GM21825 (cell line): ENCODE measurements around the gene FGF1.

Experiments used
- ATAC-seq: cut with Tn5 transposase; IDR thresholded peaks from one replicate; pipeline ENCODE4 v1.9.1; 2021; ENCODE audit warnings: mild to moderate bottlenecking, moderate library complexity; ENCODE audit not compliant: unreplicated experiment

The FGF1 gene

GRCh38 chr5:142615948-142616347 lies 69.9 kb downstream of the FGF1 start:
- ATAC-seq = no peak

DNA sequence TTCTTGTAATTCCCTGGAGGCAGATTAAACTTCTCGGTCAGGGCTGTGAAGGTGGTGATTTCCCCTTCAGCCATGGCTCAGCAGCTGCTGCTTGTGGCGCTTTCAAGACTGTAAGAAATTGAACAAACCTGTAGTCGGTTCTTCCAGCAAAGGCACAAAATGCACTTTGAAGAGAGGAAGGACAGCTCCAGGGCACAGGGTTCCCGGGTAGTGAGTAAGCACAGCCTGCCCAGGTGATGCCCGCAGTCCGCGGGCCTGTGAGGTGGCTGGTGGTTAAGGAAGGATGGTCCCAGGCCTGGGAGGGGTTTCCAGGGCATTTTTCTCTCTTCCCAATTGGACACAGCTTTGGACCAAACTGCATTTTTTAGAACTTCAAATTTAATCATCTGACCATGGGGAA lies 71.8 kb downstream of the FGF1 start:
- ATAC-seq = no peak

- no peak for ATAC-seq
Observed at GRCh38 chr5:142613271-142613671, 72.6 kb downstream of the FGF1 start.

GRCh38 chr5:142612494-142613270 lies 73.2 kb downstream of the FGF1 start:
- no peak for ATAC-seq

GRCh38 chr5:142611154-142611553 lies 74.7 kb downstream of the FGF1 start:
- peak; percentile 63 for ATAC-seq

DNA sequence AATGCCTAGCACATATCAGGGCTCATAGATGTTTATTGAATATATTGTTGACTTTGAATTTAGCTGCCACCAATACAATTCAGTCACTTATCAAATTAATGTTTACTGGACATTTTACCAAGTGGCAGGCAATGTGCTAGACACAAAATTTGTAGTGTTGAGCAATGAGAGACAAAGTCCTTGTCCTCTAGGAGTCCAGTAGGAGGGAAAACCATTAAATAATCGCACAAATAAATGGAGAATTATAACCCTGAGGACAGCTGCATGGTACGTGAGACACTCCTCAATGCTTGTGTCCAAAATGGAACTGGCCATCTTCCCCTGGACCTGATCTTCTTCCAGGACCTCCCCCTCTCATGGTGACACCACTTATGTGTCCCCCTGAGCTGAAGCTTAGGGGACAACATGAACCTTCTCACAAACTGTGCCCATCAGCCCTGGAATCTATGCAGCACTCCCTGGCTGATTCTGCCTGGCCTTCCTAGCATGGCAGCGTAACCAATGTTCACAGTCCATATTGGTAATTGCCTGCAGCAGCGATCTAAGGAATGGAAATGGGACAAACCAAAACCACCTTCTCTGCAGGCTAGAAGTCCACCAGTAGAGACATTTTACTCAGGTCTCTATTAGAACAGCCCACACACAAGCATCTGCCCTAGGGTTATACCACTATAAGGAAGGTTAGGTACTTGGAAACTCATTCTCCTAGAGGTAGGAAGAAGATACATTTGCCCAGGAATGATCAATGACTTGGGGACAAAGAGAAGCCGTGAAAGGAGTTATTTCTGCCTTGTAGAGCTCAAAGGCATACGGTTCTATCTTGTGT lies 75.5 kb downstream of the FGF1 start:
- ATAC-seq = no peak

- no peak for ATAC-seq
Observed at GRCh38 chr5:142609142-142609541, 76.7 kb downstream of the FGF1 start.

- ATAC-seq = no peak
Observed at GRCh38 chr5:142608081-142608480, 77.8 kb downstream of the FGF1 start.

- ATAC-seq = no peak
Observed at GRCh38 chr5:142605611-142606010, 80.3 kb downstream of the FGF1 start.

DNA sequence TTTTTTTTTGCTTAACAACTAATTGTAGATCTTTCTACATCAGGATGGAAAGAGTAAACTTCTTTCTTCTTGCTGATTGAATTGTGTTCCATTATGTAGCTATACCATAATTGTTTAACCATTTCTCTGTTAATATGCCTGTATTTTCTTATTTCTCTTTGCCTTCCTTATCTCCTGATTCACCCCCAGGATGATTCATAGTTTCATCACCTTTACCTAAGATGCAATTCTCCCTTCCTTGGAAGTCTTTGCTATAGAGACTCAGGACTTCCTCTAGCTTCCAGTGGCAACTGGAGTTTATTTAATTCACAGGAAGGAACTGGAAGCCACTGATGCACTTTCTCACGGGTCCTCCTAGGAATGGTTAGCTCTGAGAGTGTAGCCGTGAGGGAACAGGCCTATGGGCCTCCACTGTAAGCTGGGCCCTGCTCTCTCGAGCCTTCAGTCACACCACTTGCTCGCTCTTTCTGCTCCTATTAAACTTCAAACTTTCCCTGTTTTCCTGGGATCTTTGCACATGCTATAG lies 83.1 kb downstream of the FGF1 start:
- no peak for ATAC-seq

- no peak for ATAC-seq
Observed at GRCh38 chr5:142601432-142601831, 84.5 kb downstream of the FGF1 start.

DNA sequence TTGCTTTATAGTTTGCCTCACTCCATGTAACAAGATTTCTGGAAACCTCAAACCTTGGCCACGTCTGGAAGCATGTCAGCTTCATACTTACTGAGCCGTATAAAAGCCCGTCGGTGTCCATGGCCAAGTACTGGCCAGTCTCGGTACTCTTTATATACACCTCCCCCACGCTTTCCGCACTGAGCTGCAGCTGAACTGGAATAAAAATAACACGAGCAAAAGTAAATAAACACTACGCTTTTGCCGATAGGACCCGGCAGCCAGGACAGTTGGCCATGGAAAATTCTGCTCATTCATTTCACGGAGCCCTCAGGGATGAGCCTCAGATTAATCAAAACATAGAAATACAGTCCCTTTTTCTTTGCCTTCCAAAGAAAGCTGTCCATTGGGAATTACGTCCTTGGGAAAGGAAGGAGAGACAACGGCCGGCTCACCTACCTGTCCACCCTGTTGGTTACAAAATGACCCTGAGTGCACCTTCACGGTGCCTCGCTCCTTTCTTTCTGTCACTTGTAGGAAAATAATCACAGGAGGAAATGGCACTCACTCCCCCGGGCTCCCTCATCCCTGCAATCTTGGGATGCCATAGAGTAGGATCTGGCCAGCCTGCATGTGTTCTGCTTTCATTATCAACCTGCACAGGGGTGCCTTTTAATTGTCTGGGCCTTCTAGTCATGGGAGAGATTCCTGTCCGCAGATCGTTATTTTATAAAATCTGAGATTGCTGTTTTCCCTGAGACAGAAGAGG lies 85.1 kb downstream of the FGF1 start:
- ATAC-seq = no peak

- ATAC-seq = no peak
Observed at GRCh38 chr5:142600092-142600491, 85.8 kb downstream of the FGF1 start.

GRCh38 chr5:142598338-142598700 lies 87.6 kb downstream of the FGF1 start:
- no peak for ATAC-seq

GRCh38 chr5:142597546-142598337 lies 88.1 kb downstream of the FGF1 start:
- no peak for ATAC-seq

DNA sequence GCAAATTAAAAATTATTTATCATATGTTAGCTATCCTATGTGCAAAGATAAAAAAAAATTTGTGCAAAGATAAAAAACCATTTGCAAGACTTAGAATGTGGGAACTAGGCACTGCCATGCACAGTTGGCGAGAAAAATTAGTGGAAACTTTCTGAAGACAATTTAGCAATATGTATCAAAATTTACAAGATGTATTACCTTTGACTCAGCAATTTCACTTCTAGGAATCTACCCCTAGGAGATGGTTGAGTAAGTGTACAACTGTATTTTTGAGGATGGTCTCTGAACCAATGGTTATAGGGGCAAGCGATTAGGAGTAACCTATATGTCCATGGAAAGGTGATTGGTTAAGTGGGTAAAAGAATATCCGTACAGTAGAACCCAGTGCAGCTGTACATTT lies 88.9 kb downstream of the FGF1 start:
- ATAC-seq = no peak

GRCh38 chr5:142592365-142592764 lies 93.5 kb downstream of the FGF1 start:
- ATAC-seq = no peak

DNA sequence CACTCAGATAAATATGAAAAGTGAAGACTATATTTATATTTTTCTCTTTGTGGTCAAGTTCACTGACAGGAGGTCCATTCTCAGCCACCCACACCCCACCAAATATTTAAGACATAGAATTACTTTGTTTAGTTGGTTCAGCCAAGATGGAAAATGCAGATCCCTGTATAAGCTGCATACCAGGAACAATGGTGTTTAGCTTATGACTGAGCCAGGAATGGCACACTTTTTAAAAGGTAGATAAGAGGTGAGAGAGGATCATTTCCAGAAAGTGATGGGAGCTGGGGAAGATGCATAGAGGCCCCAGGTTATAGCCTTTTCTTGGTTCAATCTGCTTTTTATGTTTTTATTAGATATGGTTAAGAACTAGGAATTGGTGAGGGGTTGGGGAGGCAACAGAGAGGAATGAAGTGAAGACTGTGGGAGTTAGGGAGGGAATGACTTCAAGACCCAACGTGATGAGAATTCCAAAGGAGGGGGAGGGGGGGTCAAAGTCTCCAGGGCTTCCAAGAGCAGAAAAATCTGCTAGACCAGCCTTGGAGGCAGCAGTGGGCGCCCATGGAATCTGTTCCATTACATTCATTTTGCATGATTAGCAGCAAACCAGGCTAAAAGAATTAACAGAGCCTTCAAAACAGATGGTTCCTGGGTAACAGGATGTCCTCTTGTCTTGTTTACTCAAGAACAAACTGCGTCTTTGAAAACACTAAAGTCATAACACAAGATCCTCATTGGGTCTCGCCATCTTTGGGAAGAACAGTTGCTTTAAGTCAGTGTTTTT lies 95.2 kb downstream of the FGF1 start:
- no peak for ATAC-seq

DNA sequence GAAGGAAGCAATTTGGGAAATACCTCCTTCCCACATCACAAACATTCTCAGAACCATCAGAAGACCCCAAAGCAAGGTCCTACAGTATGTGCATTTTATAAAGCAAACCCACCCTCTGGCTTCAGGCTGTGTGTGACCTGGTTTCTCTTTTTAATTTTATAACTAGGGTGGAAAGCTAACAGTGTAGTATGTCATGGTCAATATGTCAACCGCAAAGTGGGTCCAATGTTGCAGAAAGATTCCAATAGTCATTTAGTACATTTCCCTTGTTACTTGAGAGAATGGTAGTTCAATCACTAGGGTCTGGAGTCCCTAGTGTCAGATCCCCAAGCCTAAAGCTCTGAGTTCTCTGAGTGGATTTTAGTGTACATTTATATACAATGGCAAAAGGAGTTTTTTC lies 96.2 kb downstream of the FGF1 start:
- no peak for ATAC-seq
